CD8-positive, alpha-beta memory T cell (primary cell): ENCODE results near the gene PLAC1. TPM values are rescaled to one million over a fixed set of nuclear protein-coding genes. Genes with fewer than 3 reads are reported as not detected.

Source experiments
- CTCF ChIA-PET: fragments of 350-600 bp; sonication (Branson Sonifier 250); formaldehyde crosslinking; loops from one replicate; lab custom pipeline; 2021; ENCODE audit warnings: antibody characterized with exemption; lab: Charles Lee
- POLR2A ChIA-PET: fragments of 350-600 bp; sonication (Branson Sonifier 250); formaldehyde crosslinking; loops from one replicate; lab custom pipeline; 2021; ENCODE audit warnings: antibody characterized with exemption; lab: Charles Lee
- DNase-seq, 5 donors: peaks; one replicate each; pipeline versions ENCODE4 v3.0.0 to v3.0.0-alpha.2; 2020 to 2022; ENCODE audit warnings: mixed read lengths in 1 of 5
- H3K27ac ChIP-seq: one replicate; pipeline ENCODE4 v1.7.0; 2013; ENCODE audit warnings: low read depth, mild to moderate bottlenecking, low read length, moderate library complexity
- H3K27me3 ChIP-seq: 2 replicates; pipeline ENCODE4 v1.7.0; 2013; ENCODE audit warnings: low read length, mild to moderate bottlenecking; ENCODE audit not compliant: insufficient read depth, poor library complexity, severe bottlenecking
- H3K36me3 ChIP-seq: 2 replicates; pipeline ENCODE4 v1.7.0; 2013; ENCODE audit warnings: mild to moderate bottlenecking, low read length, moderate library complexity; ENCODE audit not compliant: insufficient read depth
- H3K4me1 ChIP-seq: 2 replicates; pipeline ENCODE4 v1.7.0; 2013; ENCODE audit warnings: mild to moderate bottlenecking, low read length, moderate library complexity; ENCODE audit not compliant: insufficient read depth
- H3K4me3 ChIP-seq: 2 replicates; pipeline ENCODE4 v1.7.0; 2013; ENCODE audit warnings: mild to moderate bottlenecking, low read length
- H3K9me3 ChIP-seq: 2 replicates; pipeline ENCODE4 v1.7.0; 2013; ENCODE audit warnings: mild to moderate bottlenecking, low read length
- H3K27ac Mint-ChIP-seq, 8 donors: one replicate each; pipeline ENCODE4 v1.8.0; 2020 to 2021; ENCODE audit warnings: mixed read lengths in 8 of 8, mild to moderate bottlenecking in 6 of 8, inconsistent platforms in 3 of 8, moderate library complexity in 3 of 8
- H3K27me3 Mint-ChIP-seq, 2 donors: one replicate each; pipeline ENCODE4 v1.8.0; 2020 to 2021; ENCODE audit warnings: mixed read lengths in 2 of 2, mild to moderate bottlenecking in 1 of 2, moderate library complexity in 1 of 2
- H3K36me3 Mint-ChIP-seq, 3 donors: one replicate each; pipeline ENCODE4 v1.8.0; 2020 to 2021; ENCODE audit warnings: mixed read lengths in 3 of 3, inconsistent platforms in 1 of 3, mild to moderate bottlenecking in 1 of 3
- H3K4me1 Mint-ChIP-seq, 3 donors: one replicate each; pipeline ENCODE4 v1.8.0; 2020 to 2021; ENCODE audit warnings: mixed read lengths in 3 of 3, inconsistent platforms in 1 of 3, mild to moderate bottlenecking in 1 of 3
- H3K4me3 Mint-ChIP-seq, 7 donors: one replicate each; pipeline ENCODE4 v1.8.0; 2020 to 2021; ENCODE audit warnings: mixed read lengths in 7 of 7, mild to moderate bottlenecking in 6 of 7, moderate library complexity in 4 of 7, inconsistent platforms in 2 of 7
- H3K9me3 Mint-ChIP-seq, 5 donors: one replicate each; pipeline ENCODE4 v1.8.0; 2020 to 2022; ENCODE audit warnings: mixed read lengths in 5 of 5, mild to moderate bottlenecking in 3 of 5, moderate library complexity in 2 of 5, inconsistent platforms in 1 of 5
- polyA plus RNA-seq: library from polyadenylated mRNA; unstranded; fragments of 300-500 nt; fragmentation: Illumina TruSeq; gene quantifications from one replicate; pipeline ENCODE4 v1.2.3, GENCODE V29; 2021
- total RNA-seq, 2 experiments: library from RNA; stranded (reverse); gene quantifications; one replicate each; pipeline ENCODE4 v1.2.3, GENCODE V29; 2021

PLAC1 gene
- total and polyA plus RNA-seq, 3 experiments from 2014 or later = not detected

- H3K9me3 ChIP-seq = no peaks in the 10 kb centered on the region
- no peak overlapping the region for H3K4me3 Mint-ChIP-seq
- no peaks in the 10 kb centered on the region for H3K9me3 Mint-ChIP-seq
- no peak for DNase-seq
- no peaks in the 10 kb centered on the region for H3K36me3 ChIP-seq
- no peak overlapping the region for H3K4me3 ChIP-seq
- H3K27ac Mint-ChIP-seq = no peak overlapping the region
- CTCF ChIA-PET = no interaction called here
- H3K4me1 ChIP-seq = no peaks in the 10 kb centered on the region
- no peaks in the 10 kb centered on the region for H3K27me3 ChIP-seq
- no peaks in the 10 kb centered on the region for H3K4me1 Mint-ChIP-seq
- POLR2A ChIA-PET = no interaction called here
- no peak overlapping the region for H3K27ac ChIP-seq
- H3K27me3 Mint-ChIP-seq = peaks cover 5 to 17% of the 10 kb centered on the region in 2 donors
- H3K36me3 Mint-ChIP-seq = no peaks in the 10 kb centered on the region
These were observed 34.8 kb downstream of the PLAC1 start for GRCh38 chrX:134623293-134624045.

GRCh38 chrX:134622813-134623185 is 35.5 kb downstream of the PLAC1 start:
- ChIA-PET POLR2A (no interaction called here), CTCF (no interaction called here)
- Histone ChIP-seq H3K27ac (no peak overlapping the region), H3K27me3 (no peaks in the 10 kb centered on the region), H3K9me3 (no peaks in the 10 kb centered on the region), H3K36me3 (no peaks in the 10 kb centered on the region), H3K4me1 (no peaks in the 10 kb centered on the region), H3K4me3 (no peak overlapping the region)
- DNase-seq = no peak
- Mint-ChIP-seq H3K27me3 (peaks cover 5 to 16% of the 10 kb centered on the region in 2 donors), H3K27ac (no peak overlapping the region), H3K9me3 (no peaks in the 10 kb centered on the region), H3K4me3 (no peak overlapping the region), H3K4me1 (no peaks in the 10 kb centered on the region), H3K36me3 (no peaks in the 10 kb centered on the region)

- ChIA-PET CTCF (no interaction called here), POLR2A (no interaction called here)
- DNase-seq = no peak
- Histone ChIP-seq H3K9me3 (no peaks in the 10 kb centered on the region), H3K36me3 (no peaks in the 10 kb centered on the region), H3K27ac (no peak overlapping the region), H3K4me3 (no peak overlapping the region), H3K4me1 (no peaks in the 10 kb centered on the region), H3K27me3 (no peaks in the 10 kb centered on the region)
- Mint-ChIP-seq H3K27ac (peak overlapping the region in 1 of 8 donors; percentile 7), H3K9me3 (no peaks in the 10 kb centered on the region), H3K36me3 (no peaks in the 10 kb centered on the region), H3K4me3 (no peak overlapping the region), H3K27me3 (peaks cover 5 to 14% of the 10 kb centered on the region in 2 donors), H3K4me1 (no peaks in the 10 kb centered on the region)
These were observed 36.0 kb downstream of the PLAC1 start for GRCh38 chrX:134622056-134622812.

GRCh38 chrX:134619838-134620237 is 38.4 kb downstream of the PLAC1 start:
- Mint-ChIP-seq H3K36me3 (no peaks in the 10 kb centered on the region), H3K4me1 (no peaks in the 10 kb centered on the region), H3K4me3 (no peak overlapping the region), H3K27me3 (peaks cover 3 to 18% of the 10 kb centered on the region in 2 donors), H3K9me3 (no peaks in the 10 kb centered on the region), H3K27ac (no peak overlapping the region)
- no peaks in the 10 kb centered on the region for H3K27me3 ChIP-seq
- no peak overlapping the region for H3K27ac ChIP-seq
- ChIA-PET POLR2A (no interaction called here), CTCF (no interaction called here)
- no peak overlapping the region for H3K4me3 ChIP-seq
- H3K9me3 ChIP-seq = no peaks in the 10 kb centered on the region
- DNase-seq = no peak
- no peaks in the 10 kb centered on the region for H3K4me1 ChIP-seq
- H3K36me3 ChIP-seq = no peaks in the 10 kb centered on the region

GRCh38 chrX:134613396-134613795 is 44.9 kb downstream of the PLAC1 start:
- Histone ChIP-seq H3K27me3 (no peaks in the 10 kb centered on the region), H3K27ac (no peak overlapping the region), H3K4me1 (no peaks in the 10 kb centered on the region), H3K4me3 (no peak overlapping the region), H3K9me3 (no peaks in the 10 kb centered on the region), H3K36me3 (no peaks in the 10 kb centered on the region)
- H3K4me3 Mint-ChIP-seq = no peak overlapping the region
- no peaks in the 10 kb centered on the region for H3K36me3 Mint-ChIP-seq
- H3K27ac Mint-ChIP-seq = no peak overlapping the region
- no peaks in the 10 kb centered on the region for H3K9me3 Mint-ChIP-seq
- peaks cover 3 to 10% of the 10 kb centered on the region in 2 donors for H3K27me3 Mint-ChIP-seq
- H3K4me1 Mint-ChIP-seq = no peaks in the 10 kb centered on the region
- DNase-seq = no peak
- CTCF ChIA-PET = no interaction called here
- POLR2A ChIA-PET = no interaction called here

- H3K4me3 Mint-ChIP-seq = no peak overlapping the region
These were observed 50.1 kb downstream of the PLAC1 start for GRCh38 chrX:134608153-134608552.

GRCh38 chrX:134607523-134607922 is 50.7 kb downstream of the PLAC1 start:
- Histone ChIP-seq H3K36me3 (no peaks in the 10 kb centered on the region), H3K27me3 (no peaks in the 10 kb centered on the region), H3K27ac (no peak overlapping the region), H3K4me1 (no peaks in the 10 kb centered on the region), H3K4me3 (no peak overlapping the region), H3K9me3 (no peaks in the 10 kb centered on the region)
- peaks cover 0 to 2% (median 0%) of the 10 kb centered on the region in 5 donors for H3K9me3 Mint-ChIP-seq
- POLR2A ChIA-PET = no interaction called here
- no peaks in the 10 kb centered on the region for H3K36me3 Mint-ChIP-seq
- H3K27me3 Mint-ChIP-seq = peaks cover 3 to 5% of the 10 kb centered on the region in 2 donors
- no peak overlapping the region for H3K27ac Mint-ChIP-seq
- H3K4me3 Mint-ChIP-seq = no peak overlapping the region
- DNase-seq = no peak
- H3K4me1 Mint-ChIP-seq = no peaks in the 10 kb centered on the region
- CTCF ChIA-PET = interaction anchor here (0.6 kb wide), 1 partner anchor 33 kb away, joined by 3 read pairs; no protein-coding TSS in a partner anchor

More at GRCh38 chrX:134608153-134608552, 50.1 kb downstream of the PLAC1 start:
- Mint-ChIP-seq H3K9me3 (no peaks in the 10 kb centered on the region), H3K36me3 (no peaks in the 10 kb centered on the region), H3K27me3 (peaks cover 0 to 5% of the 10 kb centered on the region in 2 donors), H3K27ac (no peak overlapping the region), H3K4me1 (no peaks in the 10 kb centered on the region)
- CTCF ChIA-PET = no interaction called here
- H3K27ac ChIP-seq = no peak overlapping the region
- H3K36me3 ChIP-seq = no peaks in the 10 kb centered on the region
- H3K4me1 ChIP-seq = no peaks in the 10 kb centered on the region
- no peak overlapping the region for H3K4me3 ChIP-seq
- POLR2A ChIA-PET = no interaction called here
- no peaks in the 10 kb centered on the region for H3K9me3 ChIP-seq
- no peaks in the 10 kb centered on the region for H3K27me3 ChIP-seq
- DNase-seq = no peak

- no peak for DNase-seq
- H3K4me1 Mint-ChIP-seq = no peaks in the 10 kb centered on the region
- H3K27me3 ChIP-seq = no peaks in the 10 kb centered on the region
- no peak overlapping the region for H3K4me3 Mint-ChIP-seq
- H3K27ac Mint-ChIP-seq = no peak overlapping the region
- no peak overlapping the region for H3K4me3 ChIP-seq
- H3K9me3 ChIP-seq = no peaks in the 10 kb centered on the region
- H3K4me1 ChIP-seq = no peaks in the 10 kb centered on the region
- no peaks in the 10 kb centered on the region for H3K36me3 Mint-ChIP-seq
- H3K36me3 ChIP-seq = no peaks in the 10 kb centered on the region
- peaks cover 0 to 3% (median 0%) of the 10 kb centered on the region in 5 donors for H3K9me3 Mint-ChIP-seq
- H3K27me3 Mint-ChIP-seq = peaks cover 4 to 5% of the 10 kb centered on the region in 2 donors
- CTCF ChIA-PET = no interaction called here
- no peak overlapping the region for H3K27ac ChIP-seq
- POLR2A ChIA-PET = no interaction called here
These were observed 53.5 kb downstream of the PLAC1 start for GRCh38 chrX:134604701-134605311.
